ENCODE results near the gene LMF1.
"Not testable (repeated sequence)": the region's sequence is repeated elsewhere in the genome, so short reads cannot be mapped to it uniquely, and the experiment has no call there.

Gene LMF1

GRCh38 chr16:820044-820408 is 150.8 kb downstream of the LMF1 start:
- not testable (repeated sequence) for DNase-seq

- DNase-seq = peak; percentile 24
Measured at GRCh38 chr16:819336-820043, 151.3 kb downstream of the LMF1 start.

- DNase-seq = no peak
Measured at GRCh38 chr16:818592-818991, 152.2 kb downstream of the LMF1 start.

GRCh38 chr16:818132-818531 is 152.7 kb downstream of the LMF1 start:
- no peak for DNase-seq

- no peak for DNase-seq
Measured at GRCh38 chr16:817001-817906, 153.5 kb downstream of the LMF1 start.

GRCh38 chr16:815861-816260 is 154.9 kb downstream of the LMF1 start:
- no peak for DNase-seq

- no peak for DNase-seq
Measured at GRCh38 chr16:814974-815373, 155.8 kb downstream of the LMF1 start.

GRCh38 chr16:813916-814412 is 156.8 kb downstream of the LMF1 start:
- no peak for DNase-seq

- peak; percentile 64 for DNase-seq
Measured at GRCh38 chr16:813204-813915, 157.4 kb downstream of the LMF1 start.

GRCh38 chr16:808085-808386 is 162.7 kb downstream of the LMF1 start:
- no peak for DNase-seq

- DNase-seq = peak; percentile 94
Measured at GRCh38 chr16:807347-808084, 163.3 kb downstream of the LMF1 start.

GRCh38 chr16:805474-805873 is 165.3 kb downstream of the LMF1 start:
- no peak for DNase-seq

- no peak for DNase-seq
Measured at GRCh38 chr16:804193-805048, 166.4 kb downstream of the LMF1 start.

GRCh38 chr16:803754-804080 is 167.1 kb downstream of the LMF1 start:
- no peak for DNase-seq

All from activated CD4-positive, alpha-beta T cell treated with anti-CD3 and anti-CD28 coated beads, Interleukin-2, Interleukin-6, amounts not matched to agents 100 ng/mL and 50 ng/mL, durations not matched to agents 16 hours and 8 hours (primary cell).